Endodermal cell (in vitro differentiated cells): ENCODE data around the gene SREBF1. TPM values are rescaled to one million over a fixed set of nuclear protein-coding genes. Genes with fewer than 3 reads are reported as not detected.

ENCODE experiments used
- DNase-seq: peaks from one replicate; pipeline ENCODE4 v3.0.0-alpha.2; 2017
- H3K27ac ChIP-seq: 2 replicates; pipeline ENCODE4 v1.5.1; 2013; ENCODE audit warnings: mild to moderate bottlenecking, low read depth, low read length, moderate library complexity
- H3K27me3 ChIP-seq: 2 replicates; pipeline ENCODE4 v1.6.1; 2013; ENCODE audit warnings: mild to moderate bottlenecking, low read length, moderate library complexity; ENCODE audit not compliant: insufficient read depth, control insufficient read depth, poor library complexity, severe bottlenecking
- H3K36me3 ChIP-seq: 2 replicates; pipeline ENCODE4 v1.7.0; 2013; ENCODE audit warnings: mild to moderate bottlenecking, low read length, moderate library complexity; ENCODE audit not compliant: control insufficient read depth, insufficient read depth
- H3K4me1 ChIP-seq: one replicate; pipeline ENCODE4 v1.7.0; 2013; ENCODE audit warnings: low read length; ENCODE audit not compliant: control insufficient read depth, insufficient read depth
- H3K4me3 ChIP-seq: 2 replicates; pipeline ENCODE4 v1.5.1; 2013; ENCODE audit warnings: mild to moderate bottlenecking, low read length, moderate library complexity
- H3K9ac ChIP-seq: 2 replicates; pipeline ENCODE4 v1.6.1; 2013; ENCODE audit warnings: mild to moderate bottlenecking, low read length, moderate library complexity; ENCODE audit not compliant: poor library complexity, severe bottlenecking; ENCODE audit errors: extremely low read depth
- H3K9me3 ChIP-seq: 2 replicates; pipeline ENCODE4 v1.6.1; 2013; ENCODE audit warnings: mild to moderate bottlenecking, low read length, moderate library complexity; ENCODE audit not compliant: control insufficient read depth
- H3K27ac Mint-ChIP-seq: 2 replicates; pipeline ENCODE4 v1.8.0; 2020; ENCODE audit warnings: mixed read lengths
- H3K27me3 Mint-ChIP-seq: 2 replicates; pipeline ENCODE4 v1.8.0; 2021; ENCODE audit warnings: mild to moderate bottlenecking, mixed read lengths; ENCODE audit not compliant: insufficient read depth
- H3K36me3 Mint-ChIP-seq: 2 replicates; pipeline ENCODE4 v1.8.0; 2020; ENCODE audit warnings: low read depth, mixed read lengths
- H3K4me1 Mint-ChIP-seq: 2 replicates; pipeline ENCODE4 v1.8.0; 2020; ENCODE audit warnings: mixed read lengths
- H3K4me3 Mint-ChIP-seq: 2 replicates; pipeline ENCODE4 v1.8.0; 2020; ENCODE audit warnings: mild to moderate bottlenecking, moderate library complexity, mixed read lengths
- H3K9me3 Mint-ChIP-seq: 2 replicates; pipeline ENCODE4 v1.8.0; 2020; ENCODE audit warnings: mild to moderate bottlenecking, mixed read lengths
- CTCF ChIP-seq: fragments of 200-600 bp; sonication (generic); conservative IDR thresholded peaks from 2 replicates; pipeline ENCODE4 v1.5.0; 2021; ENCODE audit warnings: antibody characterized with exemption, mild to moderate bottlenecking
- WGBS, 2 experiments: methylation state at CpG; one replicate each; pipeline versions ENCODE4 v1.1.5 to v1.1.7; 2013; ENCODE audit warnings: missing lambda C conversion rate in 2 of 2, mixed read lengths in 1 of 2; ENCODE audit not compliant: insufficient coverage in 1 of 2, insufficient read length in 1 of 2; 5-methylcytosine and 5-hydroxymethylcytosine counted together
- total RNA-seq, 2 donors: library from RNA; stranded (reverse); fragmentation: NEBNext Ultra II Directional in 1 of 2; extraction: Animal tissue kit (Norgen Biotek cat#: 25700) in 1 of 2; gene quantifications; 2 replicates in 1 of 2; 3 replicates in 1 of 2; pipeline ENCODE4 v1.2.1, GENCODE V29; 2021

Gene SREBF1
- total RNA-seq, 2 donors from 2014 or later, result 39.0 to 58.2 TPM

DNA sequence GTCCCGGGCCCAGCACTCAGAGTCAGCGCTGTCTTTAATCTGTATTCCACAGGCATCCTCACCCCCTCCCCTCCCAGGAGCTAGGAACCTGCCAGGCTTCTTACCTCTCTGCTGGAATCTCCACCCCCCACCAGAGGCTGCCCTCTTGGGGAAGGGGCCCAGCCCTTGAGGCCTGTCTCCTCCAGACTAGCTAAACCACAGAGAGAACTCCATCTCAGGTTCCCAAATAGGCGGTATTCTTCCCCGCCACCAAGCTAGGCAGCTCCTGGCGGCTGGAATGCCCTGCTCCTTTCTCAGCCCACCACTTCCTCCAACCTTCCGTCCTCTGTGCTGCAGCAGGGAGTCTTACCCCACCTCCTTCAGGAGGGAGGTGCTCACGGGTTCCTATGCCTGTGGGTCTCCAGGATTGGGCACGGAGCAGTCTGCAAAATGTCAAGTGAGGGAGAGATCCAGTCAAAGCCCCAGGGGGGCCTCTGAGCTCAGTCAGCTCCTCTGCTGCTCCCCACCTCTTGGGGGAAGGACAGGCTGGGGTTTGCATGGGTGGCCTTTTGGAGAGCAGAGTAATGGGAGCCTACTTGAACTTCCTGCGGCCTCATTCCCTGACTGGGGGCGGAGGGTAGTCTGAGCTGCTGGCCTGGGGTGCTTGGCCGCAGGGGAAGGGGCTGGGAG lies 55.7 kb downstream of the SREBF1 start:
- Histone ChIP-seq H3K27ac (peak overlapping the region; percentile 68), H3K36me3 (no peaks in the 10 kb centered on the region), H3K4me1 (peaks cover 35% of the 10 kb centered on the region), H3K9ac (peak overlapping the region; percentile 25), H3K9me3 (no peaks in the 10 kb centered on the region), H3K27me3 (no peaks in the 10 kb centered on the region), H3K4me3 (peak overlapping the region; percentile 79)
- H3K4me1 Mint-ChIP-seq, result peaks cover 40% of the 10 kb centered on the region
- peak overlapping the region; percentile 60 for H3K4me3 Mint-ChIP-seq
- H3K27ac Mint-ChIP-seq, result peak overlapping the region; percentile 90
- DNase-seq, result peak; percentile 97
- WGBS, 2 experiments, result 10% methylated on average over 8 to 11 of the region's 11 CpGs
- no peaks in the 10 kb centered on the region for H3K9me3 Mint-ChIP-seq
- no peaks in the 10 kb centered on the region for H3K36me3 Mint-ChIP-seq
- peaks cover 3% of the 10 kb centered on the region for H3K27me3 Mint-ChIP-seq
- TF ChIP-seq CTCF, result peak; percentile 81

GRCh38 chr17:17779015-17779611 lies 57.7 kb downstream of the SREBF1 start:
- peaks cover 21% of the 10 kb centered on the region for H3K4me1 Mint-ChIP-seq
- Histone ChIP-seq H3K9ac (no peak overlapping the region), H3K27ac (peak overlapping the region; percentile 75), H3K9me3 (no peaks in the 10 kb centered on the region), H3K27me3 (no peaks in the 10 kb centered on the region), H3K36me3 (peaks cover under 1% of the 10 kb centered on the region), H3K4me3 (no peak overlapping the region), H3K4me1 (peaks cover 18% of the 10 kb centered on the region)
- WGBS, 2 experiments, result 85 to 90% methylated on average over 12 to 16 of the region's 16 CpGs
- DNase-seq, result no peak
- H3K9me3 Mint-ChIP-seq, result no peaks in the 10 kb centered on the region
- TF ChIP-seq CTCF, result no peak
- H3K27me3 Mint-ChIP-seq, result no peaks in the 10 kb centered on the region
- H3K4me3 Mint-ChIP-seq, result no peak overlapping the region
- H3K36me3 Mint-ChIP-seq, result no peaks in the 10 kb centered on the region
- H3K27ac Mint-ChIP-seq, result no peak overlapping the region

DNA sequence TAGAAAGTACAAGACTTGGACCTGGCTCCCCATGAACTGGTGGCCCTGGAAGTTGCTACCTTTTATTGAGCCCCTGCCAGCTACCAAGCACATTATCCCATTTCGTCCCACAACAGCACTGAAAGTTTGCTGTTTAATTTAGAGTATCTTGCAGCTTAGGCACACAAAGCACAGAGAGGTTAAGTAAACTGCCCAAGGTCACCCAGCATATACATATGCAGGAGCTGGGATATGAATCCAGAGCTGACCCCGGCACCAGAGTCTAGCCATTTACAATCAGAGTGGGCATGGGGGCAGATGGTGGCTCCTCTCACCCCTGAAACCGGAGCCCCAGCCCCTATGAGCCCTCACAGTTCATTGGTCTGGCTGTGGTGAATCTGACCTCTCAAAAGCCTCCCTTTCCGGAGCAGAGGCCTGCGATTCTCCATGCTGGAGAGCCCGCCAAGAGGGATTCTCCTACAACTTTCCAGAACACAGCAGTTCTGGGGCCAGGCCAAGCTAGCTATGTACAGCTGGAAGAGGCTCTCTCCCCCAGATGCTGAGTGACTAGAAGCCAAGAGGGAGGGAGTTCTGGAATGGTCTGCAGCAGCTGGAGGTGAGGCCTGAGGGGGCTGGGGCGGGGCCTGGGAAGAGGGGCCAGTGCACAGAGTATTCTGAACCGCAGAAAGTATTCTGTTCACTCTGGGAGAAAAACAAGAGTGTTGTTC lies 58.3 kb downstream of the SREBF1 start:
- Mint-ChIP-seq H3K9me3 (no peaks in the 10 kb centered on the region), H3K4me1 (peaks cover 18% of the 10 kb centered on the region), H3K27ac (no peak overlapping the region), H3K36me3 (no peaks in the 10 kb centered on the region), H3K4me3 (no peak overlapping the region), H3K27me3 (no peaks in the 10 kb centered on the region)
- H3K27me3 ChIP-seq, result no peaks in the 10 kb centered on the region
- peak overlapping the region; percentile 75 for H3K27ac ChIP-seq
- no peaks in the 10 kb centered on the region for H3K9me3 ChIP-seq
- WGBS, 2 experiments, result 92 to 93% methylated on average over 6 to 8 of the region's 8 CpGs
- no peak overlapping the region for H3K9ac ChIP-seq
- peaks cover 18% of the 10 kb centered on the region for H3K4me1 ChIP-seq
- peaks cover 3% of the 10 kb centered on the region for H3K36me3 ChIP-seq
- no peak overlapping the region for H3K4me3 ChIP-seq
- no peak for TF ChIP-seq CTCF
- DNase-seq, result no peak
